Activated CD8-positive, alpha-beta memory T cell treated with anti-CD3 and anti-CD28 coated beads for 24 hours (primary cell): Measurements from ENCODE around the gene DNAJC8.
A peak's percentile ranks its signal among the peaks of the same experiment; 100 is the strongest.

Source experiments
- DNase-seq: peaks from one replicate; pipeline ENCODE4 v3.0.0-alpha.2; 2020

Gene DNAJC8

GRCh38 chr1:28232558-28233263 lies at the start of gene DNAJC8:
Gene DNAJC8, minus strand, starts transcription at chr1:28233029. Its CDS starts 31 bp downstream, at chr1:28232998.
- DNase-seq, result peak; percentile 97

- DNase-seq, result no peak
Measured at GRCh38 chr1:28281608-28282425, 49.0 kb upstream of the DNAJC8 start.

GRCh38 chr1:28280977-28281381 lies 48.1 kb upstream of the DNAJC8 start:
- no peak for DNase-seq

GRCh38 chr1:28280501-28280900 lies 47.7 kb upstream of the DNAJC8 start:
- DNase-seq, result no peak

- DNase-seq, result no peak
Measured at GRCh38 chr1:28279721-28280120, 46.9 kb upstream of the DNAJC8 start.

- no peak for DNase-seq
Measured at GRCh38 chr1:28278763-28279162, 45.9 kb upstream of the DNAJC8 start.

- no peak for DNase-seq
Measured at GRCh38 chr1:28273216-28273860, 40.5 kb upstream of the DNAJC8 start.

GRCh38 chr1:28272215-28272852 lies 39.5 kb upstream of the DNAJC8 start:
- DNase-seq, result no peak

- no peak for DNase-seq
Measured at GRCh38 chr1:28269529-28269928, 36.7 kb upstream of the DNAJC8 start.

- no peak for DNase-seq
Measured at GRCh38 chr1:28267633-28268032, 34.8 kb upstream of the DNAJC8 start.

GRCh38 chr1:28266920-28267322 lies 34.1 kb upstream of the DNAJC8 start:
- DNase-seq, result no peak

GRCh38 chr1:28265577-28265976 lies 32.7 kb upstream of the DNAJC8 start:
- DNase-seq, result no peak

- DNase-seq, result no peak
Measured at GRCh38 chr1:28264897-28265296, 32.1 kb upstream of the DNAJC8 start.

GRCh38 chr1:28260803-28261174 lies 28.0 kb upstream of the DNAJC8 start:
- DNase-seq, result no peak

- DNase-seq, result peak; percentile 68
Measured at GRCh38 chr1:28259934-28260802, 27.3 kb upstream of the DNAJC8 start.

- DNase-seq, result peak; percentile 99
Measured at GRCh38 chr1:28259252-28259933, 26.6 kb upstream of the DNAJC8 start, which contains the start of gene SESN2. Gene SESN2, plus strand, starts transcription at chr1:28259518. Its CDS starts 330 bp downstream, at chr1:28259848.

- DNase-seq, result no peak
Measured at GRCh38 chr1:28258628-28259251, 25.9 kb upstream of the DNAJC8 start.

- DNase-seq, result no peak
Measured at GRCh38 chr1:28257736-28258135, 24.9 kb upstream of the DNAJC8 start.

GRCh38 chr1:28256197-28256827 lies 23.5 kb upstream of the DNAJC8 start:
- no peak for DNase-seq

- DNase-seq, result no peak
Measured at GRCh38 chr1:28249866-28250295, 17.1 kb upstream of the DNAJC8 start.
